B cell (primary cell): ENCODE measurements around the gene CD96. TPM values are rescaled to one million over a fixed set of nuclear protein-coding genes. Genes with fewer than 3 reads are reported as not detected.

Experiments
- ATAC-seq: fragments of 200-7000 bp; cut with Tn5 transposase; one replicate; pipeline ENCODE4 v1.10.0; 2021; ENCODE audit warnings: low read depth, mild to moderate bottlenecking, moderate number of reproducible peaks, moderate library complexity
- CTCF ChIA-PET: fragments of 350-600 bp; sonication (Branson Sonifier 250); formaldehyde crosslinking; loops from one replicate; lab custom pipeline; 2021; ENCODE audit warnings: antibody characterized with exemption, inconsistent platforms; lab: Charles Lee
- POLR2A ChIA-PET: fragments of 350-600 bp; sonication (Branson Sonifier 250); formaldehyde crosslinking; loops from one replicate; lab custom pipeline; 2021; ENCODE audit warnings: antibody characterized with exemption; lab: Charles Lee
- DNase-seq: peaks from one replicate; pipeline ENCODE4 v3.0.0; 2013
- H2AFZ ChIP-seq: 2 replicates; pipeline ENCODE4 v1.6.1; 2012; ENCODE audit warnings: mild to moderate bottlenecking, low read depth, low read length; ENCODE audit not compliant: insufficient read depth, poor library complexity, severe bottlenecking
- H3K27ac ChIP-seq, 2 donors: 1 replicate in 1 of 2; 2 replicates in 1 of 2; pipeline ENCODE4 v1.5.1; 2012 to 2013; ENCODE audit warnings: low read length in 2 of 2, mild to moderate bottlenecking in 2 of 2, moderate library complexity in 1 of 2
- H3K27me3 ChIP-seq, 4 experiments: fragments of 200-600 bp in 1 of 4; sonication (generic) in 1 of 4; replicated peaks in 1 of 4; 1 replicate in 2 of 4; 2 replicates in 2 of 4; pipeline versions ENCODE4 v1.6.1 to v1.7.0; 2013 to 2016; ENCODE audit warnings: low read length in 3 of 4, mild to moderate bottlenecking in 2 of 4, mixed read lengths in 1 of 4, moderate library complexity in 1 of 4; ENCODE audit not compliant: insufficient read depth in 4 of 4, control insufficient read depth in 3 of 4; ENCODE audit errors: control extremely low read depth in 1 of 4
- H3K36me3 ChIP-seq, 2 experiments: replicated peaks in 1 of 2; 1 replicate in 1 of 2; 2 replicates in 1 of 2; pipeline versions ENCODE4 v1.6.1 to v1.7.1; 2013; ENCODE audit warnings: low read length in 1 of 2; ENCODE audit not compliant: insufficient read depth in 2 of 2, control insufficient read depth in 1 of 2; ENCODE audit errors: control extremely low read depth in 1 of 2, extremely low read depth in 1 of 2
- H3K4me1 ChIP-seq, 2 donors: fragments of 200-600 bp in 1 of 2; sonication (generic) in 1 of 2; 1 replicate in 1 of 2; 2 replicates in 1 of 2; pipeline versions ENCODE4 v1.5.1 to v1.6.1; 2013 to 2017; ENCODE audit warnings: low read length in 2 of 2; ENCODE audit not compliant: control insufficient read depth in 2 of 2, insufficient read depth in 2 of 2
- H3K4me2 ChIP-seq: replicated peaks from 2 replicates; pipeline ENCODE3; 2012; ENCODE audit warnings: mild to moderate bottlenecking, low read depth, low read length; ENCODE audit not compliant: poor library complexity, severe bottlenecking
- H3K4me3 ChIP-seq, 5 experiments: fragments of 200-600 bp in 1 of 5; sonication (generic) in 1 of 5; 1 replicate in 3 of 5; 2 replicates in 2 of 5; pipeline versions ENCODE4 v1.5.1 to v1.7.0; 2011 to 2016; ENCODE audit warnings: low read length in 4 of 5, mild to moderate bottlenecking in 4 of 5, low read depth in 2 of 5, control low read depth in 1 of 5, moderate library complexity in 1 of 5; ENCODE audit not compliant: insufficient read depth in 1 of 5; ENCODE audit errors: control extremely low read depth in 1 of 5, extremely low read depth in 1 of 5
- H3K79me2 ChIP-seq: fragments of 200-600 bp; sonication (generic); one replicate; pipeline ENCODE4 v1.6.0; 2016; ENCODE audit warnings: low read length; ENCODE audit not compliant: control insufficient read depth, insufficient read depth
- H3K9ac ChIP-seq: fragments of 200-600 bp; sonication (generic); 2 replicates; pipeline ENCODE4 v1.6.1; 2017; ENCODE audit warnings: mild to moderate bottlenecking, low read length, moderate library complexity
- H3K9me3 ChIP-seq, 3 donors: one replicate each; pipeline versions ENCODE4 v1.6.1 to v1.7.1; 2013; ENCODE audit warnings: low read length in 2 of 3; ENCODE audit not compliant: control insufficient read depth in 2 of 3, insufficient read depth in 1 of 3; ENCODE audit errors: control extremely low read depth in 1 of 3
- H4K20me1 ChIP-seq: 2 replicates; pipeline ENCODE4 v1.6.0; 2012; ENCODE audit warnings: mild to moderate bottlenecking, low read length; ENCODE audit not compliant: insufficient read depth, control insufficient read depth, poor library complexity, severe bottlenecking
- H3K27ac Mint-ChIP-seq: one replicate; pipeline ENCODE4 v1.8.0; 2021; ENCODE audit warnings: mixed read lengths
- H3K27me3 Mint-ChIP-seq: one replicate; pipeline ENCODE4 v1.8.0; 2021; ENCODE audit warnings: mixed read lengths
- H3K4me1 Mint-ChIP-seq: one replicate; pipeline ENCODE4 v1.8.0; 2021; ENCODE audit warnings: mixed read lengths
- H3K4me3 Mint-ChIP-seq: one replicate; pipeline ENCODE4 v1.8.0; 2021; ENCODE audit warnings: mixed read lengths
- H3K9me3 Mint-ChIP-seq: one replicate; pipeline ENCODE4 v1.8.0; 2022; ENCODE audit warnings: mixed read lengths; ENCODE audit not compliant: insufficient read depth
- CTCF ChIP-seq: fragments of 200-600 bp; IDR thresholded peaks from one replicate; pipeline ENCODE4 v1.8.0; 2022; ENCODE audit warnings: antibody characterized with exemption, mild to moderate bottlenecking
- EZH2 ChIP-seq: IDR thresholded peaks from 2 replicates; pipeline ENCODE4 v1.6.1; 2012; ENCODE audit warnings: borderline replicate concordance, low read depth, mild to moderate bottlenecking, moderate library complexity, low read length; ENCODE audit not compliant: insufficient read depth, poor library complexity, severe bottlenecking
- WGBS: methylation state at CpG from one replicate; pipeline ENCODE4 v1.1.5; 2013; ENCODE audit warnings: missing lambda C conversion rate; ENCODE audit not compliant: insufficient coverage; 5-methylcytosine and 5-hydroxymethylcytosine counted together
- intact Hi-C: fragments of 100-400 bp; cut with micrococcal nuclease; formaldehyde crosslinking; loops from one replicate; pipeline ENCODE4 v1.10.0; 2022
- polyA plus RNA-seq: library from polyadenylated mRNA; depleted of rRNA; stranded (reverse); fragments of >200 nt; gene quantifications from 2 replicates; pipeline ENCODE4 v1.2.3, GENCODE V29; 2012
- total RNA-seq, 2 donors: library from RNA; stranded (reverse); fragments of 120-200 nt in 1 of 2; gene quantifications; 1 replicate in 1 of 2; 2 replicates in 1 of 2; pipeline versions ENCODE4 v1.2.3 to v1.2.4, GENCODE V29; 2013 to 2022

The CD96 gene
- total and polyA plus RNA-seq, 2 donors (not counting 1 experiment from before 2014, with no cell fraction given): 21.4 to 56.2 TPM

GRCh38 chr3:111584744-111585143, 42.7 kb downstream of the CD96 start:
- Histone ChIP-seq H3K4me2 (no peak overlapping the region), H2AFZ (no peak overlapping the region), H3K9me3 (no peaks in the 10 kb centered on the region), H3K79me2 (no peaks in the 10 kb centered on the region), H3K4me1 (peaks cover 4 to 5% of the 10 kb centered on the region in 2 donors), H3K9ac (no peak overlapping the region), H4K20me1 (no peaks in the 10 kb centered on the region), H3K27ac (no peak overlapping the region), H3K27me3 (no peaks in the 10 kb centered on the region), H3K4me3 (no peak overlapping the region), H3K36me3 (peaks cover 0 to 46% of the 10 kb centered on the region in 2 experiments)
- H3K27me3 Mint-ChIP-seq: no peaks in the 10 kb centered on the region
- no peak overlapping the region for H3K4me3 Mint-ChIP-seq
- no peak for ATAC-seq
- H3K27ac Mint-ChIP-seq: no peak overlapping the region
- POLR2A ChIA-PET: no interaction called here
- CTCF ChIA-PET: no interaction called here
- peaks cover 19% of the 10 kb centered on the region for H3K4me1 Mint-ChIP-seq
- intact Hi-C loops: no loop called here
- no CpG with 5 or more reads among the region's 1 CpG for WGBS
- DNase-seq: no peak
- TF ChIP-seq CTCF (no peak), EZH2 (no peak)
- H3K9me3 Mint-ChIP-seq: no peaks in the 10 kb centered on the region

- Histone ChIP-seq H4K20me1 (no peaks in the 10 kb centered on the region), H3K27me3 (no peaks in the 10 kb centered on the region), H3K36me3 (peaks cover 0 to 46% of the 10 kb centered on the region in 2 experiments), H3K4me2 (no peak overlapping the region), H3K79me2 (no peaks in the 10 kb centered on the region), H3K9ac (no peak overlapping the region), H3K4me1 (peaks cover 2 to 4% of the 10 kb centered on the region in 2 donors), H3K27ac (no peak overlapping the region), H3K4me3 (no peak overlapping the region), H2AFZ (no peak overlapping the region), H3K9me3 (no peaks in the 10 kb centered on the region)
- Mint-ChIP-seq H3K4me1 (peaks cover 19% of the 10 kb centered on the region), H3K27ac (no peak overlapping the region), H3K27me3 (no peaks in the 10 kb centered on the region), H3K4me3 (no peak overlapping the region), H3K9me3 (no peaks in the 10 kb centered on the region)
- CTCF ChIA-PET: no interaction called here
- POLR2A ChIA-PET: no interaction called here
- no CpG with 5 or more reads among the region's 1 CpG for WGBS
- no peak for ATAC-seq
- intact Hi-C loops: no loop called here
- DNase-seq: no peak
- TF ChIP-seq EZH2: no peak
- TF ChIP-seq CTCF: no peak
These were observed 43.2 kb downstream of the CD96 start for GRCh38 chr3:111585217-111585616.
